HG03108 (cell line): ENCODE measurements around the gene TBX4.
"Not testable (repeated sequence)": the region's sequence is repeated elsewhere in the genome, so short reads cannot be mapped to it uniquely, and the experiment has no call there.

Experiments
- ATAC-seq: cut with Tn5 transposase; IDR thresholded peaks from one replicate; pipeline ENCODE4 v1.9.1; 2021; ENCODE audit warnings: moderate library complexity; ENCODE audit not compliant: unreplicated experiment

TBX4 gene

DNA sequence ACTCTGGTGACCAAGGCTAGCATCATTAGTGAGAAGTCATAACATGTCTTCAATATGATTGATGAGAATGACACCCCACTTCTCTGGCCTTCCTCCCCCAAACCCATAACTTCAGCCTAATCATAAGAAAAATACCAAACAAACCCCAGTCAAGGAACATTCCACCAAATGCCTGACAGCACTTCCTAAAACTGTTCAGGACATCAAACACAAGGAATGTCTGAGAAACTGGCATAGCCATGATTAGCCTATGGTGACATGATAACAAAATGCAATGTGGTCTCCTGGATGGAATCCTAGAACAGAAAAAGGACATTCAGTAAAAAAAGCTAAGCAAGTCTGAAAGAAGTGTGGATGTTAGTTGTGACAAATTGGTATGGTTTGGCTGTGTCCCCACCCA, 24.7 kb upstream of the TBX4 start:
- ATAC-seq, result no peak

DNA sequence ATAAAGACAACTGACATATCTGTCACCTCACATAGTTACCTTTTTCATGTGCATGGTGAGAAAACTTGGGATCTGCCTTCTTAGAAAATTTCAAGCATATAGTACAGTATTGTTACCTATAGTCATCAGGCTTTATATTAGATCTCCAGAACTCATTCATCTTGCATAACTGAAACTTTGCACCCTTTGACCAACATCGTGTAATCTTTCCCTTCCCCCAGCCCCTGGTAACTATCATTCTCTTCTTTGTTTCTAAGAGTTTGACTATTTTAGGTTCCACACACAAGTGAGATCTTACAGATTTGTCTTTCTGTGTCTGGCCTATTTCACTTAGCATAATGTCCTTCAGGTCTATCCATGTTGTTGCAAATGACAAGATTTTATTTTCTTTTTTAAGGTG, 22.9 kb upstream of the TBX4 start:
- no peak for ATAC-seq

DNA sequence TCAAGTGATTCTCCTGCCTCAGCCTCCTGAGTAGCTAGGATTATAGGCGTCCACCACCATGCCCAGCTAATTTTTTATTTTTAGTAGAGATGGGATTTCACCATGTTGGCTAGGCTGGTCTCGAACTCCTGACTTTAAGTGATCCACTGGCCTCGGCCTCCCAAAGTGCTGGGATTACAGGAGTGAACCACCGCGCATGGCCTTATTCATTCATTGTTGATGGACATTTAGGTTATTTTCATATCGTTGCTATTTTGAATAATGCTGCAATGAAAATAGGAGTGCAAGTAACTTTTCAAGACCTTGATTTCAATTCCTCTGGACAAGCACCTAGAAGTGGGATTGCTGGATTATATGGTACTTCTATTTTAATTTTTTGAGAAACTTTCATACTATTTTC, 22.4 kb upstream of the TBX4 start:
- ATAC-seq, result not testable (repeated sequence)

DNA sequence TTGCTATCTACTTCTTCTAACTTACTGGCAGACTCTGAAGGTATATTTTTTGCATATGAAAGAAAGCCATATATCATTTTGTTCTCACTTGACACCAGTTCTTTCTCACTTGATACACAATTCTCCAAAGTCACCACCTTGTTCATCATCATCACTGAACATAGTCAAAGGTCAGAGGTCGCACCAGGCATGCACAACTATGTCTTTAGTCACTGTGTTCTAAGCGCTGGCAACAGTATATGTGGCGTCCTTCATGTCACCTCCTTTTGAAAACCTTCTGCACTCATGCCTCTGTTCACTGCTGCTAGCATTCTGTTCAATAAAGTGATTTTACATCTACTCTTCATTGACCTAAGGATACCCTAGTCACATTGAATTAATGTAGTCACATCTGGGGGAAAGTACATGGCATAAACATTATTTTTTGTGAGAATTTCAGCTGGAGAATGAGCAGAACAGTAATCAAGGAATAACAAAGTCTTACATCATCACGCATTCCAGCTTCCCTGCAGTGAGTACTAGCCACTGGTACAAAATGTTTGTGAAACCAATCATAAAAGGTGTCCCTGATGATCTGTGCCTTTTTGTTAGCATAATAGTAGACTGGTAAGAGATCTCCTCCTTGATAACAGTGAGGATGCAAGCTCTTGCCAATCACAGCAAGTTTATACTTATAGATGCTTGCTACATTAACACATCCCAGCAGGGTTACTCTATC, 20.5 kb upstream of the TBX4 start:
- no peak for ATAC-seq

DNA sequence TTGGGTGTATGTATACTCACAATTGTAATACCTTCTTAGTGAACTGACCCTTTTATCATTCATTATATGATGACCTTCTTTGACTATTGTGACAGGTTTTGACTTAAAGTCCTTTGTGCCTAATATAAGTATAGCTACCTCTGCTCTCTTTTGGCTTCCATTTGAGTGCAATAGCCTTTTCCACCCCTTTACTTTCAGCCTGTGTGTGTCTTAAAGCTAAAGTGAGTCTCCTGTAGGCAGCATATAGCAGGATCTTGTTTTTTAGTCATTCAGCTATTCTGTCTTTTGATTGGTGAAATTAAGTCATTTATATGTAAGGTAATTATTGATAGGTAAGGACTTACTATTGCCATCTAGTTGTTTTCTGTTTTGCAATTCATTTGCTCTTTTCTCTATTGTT, 15.9 kb upstream of the TBX4 start:
- no peak for ATAC-seq

DNA sequence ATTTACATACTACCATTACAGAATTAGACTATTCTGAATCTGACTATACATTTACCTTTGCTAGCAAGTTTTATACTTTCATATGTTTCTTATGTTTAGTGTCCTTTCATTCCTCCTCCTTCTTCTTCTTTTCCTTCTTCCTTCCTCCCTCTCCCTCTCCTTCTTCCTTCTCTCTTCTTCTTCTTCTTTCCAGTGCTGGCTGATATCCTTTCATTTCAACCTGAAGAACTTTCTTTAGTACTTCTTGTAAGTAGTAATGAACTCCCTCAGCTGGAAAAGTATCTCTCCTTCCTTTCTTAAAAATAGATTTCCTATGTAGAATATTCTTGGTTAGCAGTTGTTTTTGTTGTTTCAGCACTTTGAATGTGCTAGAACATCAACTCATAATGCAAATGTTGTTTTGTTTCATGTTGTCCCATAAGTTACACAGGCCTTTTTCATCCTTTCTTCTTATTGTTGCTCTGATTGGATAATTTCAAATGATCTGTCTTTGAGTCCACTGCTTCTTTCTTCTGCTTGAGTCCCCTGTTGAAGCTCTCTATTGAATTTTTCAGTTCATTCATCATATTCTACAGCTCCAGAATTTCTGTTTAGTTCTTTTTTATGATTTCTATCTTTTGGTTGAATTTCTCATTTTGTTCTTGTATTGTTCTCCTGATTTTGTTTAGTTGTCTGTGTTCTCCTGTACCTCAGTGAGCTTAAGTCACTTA, 15.1 kb upstream of the TBX4 start:
- no peak for ATAC-seq

DNA sequence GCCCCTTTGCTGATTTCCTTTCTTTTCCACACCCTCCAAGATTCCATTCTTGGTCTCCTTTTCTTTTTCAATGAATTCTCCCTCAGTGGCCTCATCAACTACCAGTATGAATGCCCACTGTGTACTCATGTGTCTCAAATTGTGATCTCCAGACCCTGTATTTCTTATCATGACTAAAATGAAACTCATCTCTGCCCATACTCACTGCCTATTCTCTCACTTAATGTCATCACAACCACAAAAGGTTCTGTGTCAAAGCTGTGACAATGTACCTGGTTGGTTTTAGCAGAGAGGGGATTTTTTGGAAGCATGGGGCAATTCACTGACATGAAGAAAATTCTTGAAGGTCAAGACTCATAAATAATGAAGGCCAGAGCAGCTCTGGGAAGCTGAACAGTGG, 11.5 kb upstream of the TBX4 start:
- ATAC-seq, result no peak

DNA sequence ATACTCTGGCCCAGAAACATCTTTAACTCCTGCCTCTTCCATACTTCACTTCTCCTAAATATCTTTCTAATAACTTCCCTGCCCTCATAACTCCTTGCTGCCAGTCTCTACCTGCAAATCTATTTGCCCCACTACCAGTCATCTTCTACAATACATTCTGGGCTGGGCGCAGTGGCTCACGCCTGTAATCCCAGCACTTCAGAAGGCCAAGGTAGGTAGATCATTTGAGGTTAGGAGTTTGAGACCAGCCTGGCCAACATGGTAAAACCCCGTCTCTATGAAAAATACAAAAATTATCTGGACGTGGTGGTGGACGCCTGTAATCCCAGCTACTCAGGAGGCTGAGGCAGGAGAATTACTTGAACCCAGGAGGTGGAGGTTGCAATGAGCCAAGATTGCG, 10.7 kb upstream of the TBX4 start:
- ATAC-seq, result not testable (repeated sequence)

DNA sequence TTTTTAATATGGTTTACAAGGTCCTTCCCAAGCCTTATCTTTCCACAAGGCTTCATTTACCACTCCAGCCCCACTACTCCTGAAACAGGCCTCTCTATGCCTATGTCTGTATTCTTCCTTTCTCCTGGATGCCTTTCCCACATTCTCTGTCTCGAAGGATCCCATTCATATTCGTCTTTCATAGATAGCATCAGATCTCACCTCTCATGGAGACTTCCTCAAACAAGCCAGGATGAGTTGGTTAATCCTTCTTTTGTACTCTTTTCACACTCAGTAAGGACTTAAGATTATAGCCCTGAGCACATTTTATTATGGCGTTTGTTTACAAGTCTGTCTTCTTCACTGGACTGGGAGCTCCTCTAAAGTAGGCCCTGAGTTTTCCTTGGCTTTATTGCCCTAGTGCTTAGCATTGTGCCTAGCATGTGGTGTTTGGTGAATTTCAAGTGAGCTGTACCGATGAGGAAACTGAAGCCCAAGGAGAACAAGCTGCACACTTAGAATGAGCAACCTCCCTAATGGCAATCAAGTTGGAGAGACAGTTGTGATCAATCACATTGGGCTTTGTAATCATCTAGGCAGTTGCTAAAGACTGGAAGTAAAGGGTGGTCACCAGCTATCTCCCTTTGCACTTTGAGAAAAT, 10.0 kb upstream of the TBX4 start:
- ATAC-seq, result no peak

DNA sequence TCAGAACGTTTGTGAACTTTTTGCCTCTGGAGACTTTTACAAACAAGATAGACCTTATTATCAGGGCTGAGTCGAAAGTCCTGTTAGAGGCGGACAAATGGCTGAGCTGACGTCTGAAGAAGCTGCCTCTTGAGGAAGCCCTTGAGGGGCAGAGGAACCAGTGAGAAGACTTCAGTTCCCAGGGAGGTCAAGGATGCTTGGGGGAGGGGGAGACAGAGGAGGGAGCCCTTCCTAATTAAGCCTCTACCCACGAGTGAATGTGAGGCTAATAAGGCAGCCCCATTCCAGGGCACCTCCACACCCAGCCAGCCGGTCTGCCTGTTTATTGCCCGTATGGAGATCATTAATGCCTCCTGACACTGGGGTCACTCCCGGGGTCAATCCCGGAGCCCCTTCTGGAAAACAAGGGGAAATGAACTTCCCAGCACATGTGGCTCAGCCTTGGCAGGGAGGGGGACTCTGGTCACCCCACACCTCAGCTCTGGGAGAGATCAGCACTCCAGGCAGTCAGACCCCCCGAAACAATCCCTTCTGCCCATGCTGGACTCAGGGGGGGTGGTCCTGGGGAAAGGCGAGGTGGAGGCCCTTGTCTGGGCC, 9.2 kb upstream of the TBX4 start:
- no peak for ATAC-seq

DNA sequence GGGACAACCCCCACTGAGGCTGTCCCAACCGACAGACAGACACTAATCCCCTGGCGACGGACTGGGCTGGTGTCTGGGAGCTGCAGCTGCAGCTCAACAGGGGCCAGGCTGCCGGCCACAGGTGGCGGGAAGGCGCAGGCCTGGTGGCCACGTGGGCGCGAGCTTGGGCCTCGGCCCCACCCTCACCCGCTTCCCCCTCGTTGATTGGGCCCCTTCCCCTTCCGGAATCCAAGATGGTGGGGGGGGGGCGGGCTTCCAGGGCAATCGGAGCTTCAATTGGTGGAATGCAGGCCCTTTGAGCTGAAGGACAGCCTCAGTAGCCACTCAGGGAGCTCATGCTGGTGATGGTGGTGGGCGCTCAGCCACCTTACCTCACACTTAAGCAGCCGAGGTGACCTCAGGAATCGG, 8.7 kb upstream of the TBX4 start:
- no peak for ATAC-seq

DNA sequence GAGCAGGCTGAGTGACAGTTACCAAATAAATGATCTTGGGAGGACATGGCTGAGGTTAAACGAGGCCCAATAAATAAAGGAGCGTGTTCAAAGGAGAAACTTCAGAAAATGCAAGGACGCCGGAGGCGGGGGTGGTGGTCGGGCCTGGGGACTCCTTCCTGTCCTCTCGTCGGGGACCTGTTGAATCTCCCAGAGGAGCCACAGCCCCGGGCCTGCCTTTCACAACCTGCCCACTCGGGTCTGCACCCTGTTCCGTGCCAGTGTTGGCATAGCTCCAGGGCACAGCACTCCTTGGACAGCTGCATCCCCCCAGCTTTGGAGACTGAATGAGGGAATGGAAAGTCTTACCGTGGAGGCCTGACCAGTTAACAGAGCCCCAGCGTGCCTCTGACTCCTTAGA, 8.1 kb upstream of the TBX4 start:
- no peak for ATAC-seq

DNA sequence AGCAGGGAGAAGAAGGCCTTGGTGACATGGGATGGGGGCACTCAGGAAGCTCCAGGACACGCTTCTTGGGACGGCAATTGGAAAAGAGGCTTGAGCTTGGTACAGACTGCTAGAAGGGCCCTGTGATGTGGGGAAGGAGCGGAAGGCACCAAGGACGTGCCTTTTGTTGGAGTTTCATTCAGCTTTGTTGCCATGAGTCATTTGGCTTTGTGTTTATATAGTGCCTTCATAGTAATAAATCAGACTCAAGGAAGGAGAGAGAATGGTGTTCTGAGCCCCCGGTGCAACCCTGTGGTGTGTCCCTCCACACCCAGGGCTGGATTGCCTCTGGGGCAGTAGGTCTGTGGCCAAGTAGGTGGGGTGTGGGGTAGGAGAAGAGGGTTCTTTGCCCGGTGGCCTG, 7.4 kb upstream of the TBX4 start:
- ATAC-seq, result no peak

DNA sequence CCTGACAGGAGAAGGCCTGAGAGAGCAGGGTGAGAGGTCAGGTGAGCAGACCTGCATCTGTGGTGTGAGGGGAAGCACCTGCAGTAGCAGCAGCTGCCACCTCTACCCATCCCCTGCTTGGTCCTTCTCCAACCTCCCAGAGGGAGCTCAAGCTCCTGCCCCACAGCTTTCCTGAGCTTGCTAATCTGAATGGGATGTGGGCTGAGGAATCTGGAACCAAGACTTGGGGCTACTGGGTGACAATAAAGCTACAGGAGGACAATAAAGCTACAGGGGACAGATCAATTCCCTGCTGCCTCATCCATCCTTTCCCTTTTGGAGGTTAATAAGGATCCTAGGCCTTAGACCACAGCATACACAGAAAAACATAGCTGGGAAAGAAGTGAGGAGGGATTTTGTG, 4.9 kb upstream of the TBX4 start:
- no peak for ATAC-seq

DNA sequence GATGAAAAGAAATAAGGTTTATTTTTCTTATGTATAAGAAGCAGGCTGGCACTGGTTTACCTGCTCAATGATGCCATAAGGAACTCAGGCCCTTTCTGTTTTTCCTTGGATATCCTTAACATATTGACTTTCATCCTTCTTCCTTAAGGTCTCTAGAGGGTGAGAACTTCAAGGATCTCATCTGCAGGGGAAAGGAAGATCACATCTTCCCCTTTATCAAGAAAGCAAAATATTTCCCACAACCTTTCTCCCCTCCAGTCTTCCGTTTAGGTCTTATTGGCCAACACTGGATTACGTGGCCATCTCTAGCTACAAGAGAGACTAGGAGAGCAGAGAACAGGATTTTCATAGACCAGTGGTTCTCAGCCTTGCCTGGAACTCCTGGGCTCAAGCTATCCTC, 4.2 kb upstream of the TBX4 start:
- no peak for ATAC-seq

DNA sequence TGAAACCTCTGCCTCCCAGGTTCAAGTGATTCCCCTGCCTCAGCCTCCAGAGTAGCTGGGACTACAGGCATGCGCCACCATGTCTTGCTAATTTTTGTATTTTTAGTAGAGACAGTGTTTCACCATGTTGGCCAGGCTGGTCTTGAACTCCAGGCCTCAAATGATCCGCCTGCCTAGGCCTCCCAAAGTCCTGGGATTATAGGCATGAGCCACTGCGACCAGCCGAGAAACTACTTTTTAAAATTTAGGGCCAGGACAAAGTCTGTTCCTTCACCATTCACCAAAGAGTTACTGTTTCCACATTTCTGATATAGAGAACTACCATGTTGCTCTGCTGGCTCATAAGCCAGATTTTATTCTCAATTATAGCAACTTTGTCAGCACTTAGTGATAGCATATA, 3.1 kb upstream of the TBX4 start:
- ATAC-seq, result not testable (repeated sequence)

DNA sequence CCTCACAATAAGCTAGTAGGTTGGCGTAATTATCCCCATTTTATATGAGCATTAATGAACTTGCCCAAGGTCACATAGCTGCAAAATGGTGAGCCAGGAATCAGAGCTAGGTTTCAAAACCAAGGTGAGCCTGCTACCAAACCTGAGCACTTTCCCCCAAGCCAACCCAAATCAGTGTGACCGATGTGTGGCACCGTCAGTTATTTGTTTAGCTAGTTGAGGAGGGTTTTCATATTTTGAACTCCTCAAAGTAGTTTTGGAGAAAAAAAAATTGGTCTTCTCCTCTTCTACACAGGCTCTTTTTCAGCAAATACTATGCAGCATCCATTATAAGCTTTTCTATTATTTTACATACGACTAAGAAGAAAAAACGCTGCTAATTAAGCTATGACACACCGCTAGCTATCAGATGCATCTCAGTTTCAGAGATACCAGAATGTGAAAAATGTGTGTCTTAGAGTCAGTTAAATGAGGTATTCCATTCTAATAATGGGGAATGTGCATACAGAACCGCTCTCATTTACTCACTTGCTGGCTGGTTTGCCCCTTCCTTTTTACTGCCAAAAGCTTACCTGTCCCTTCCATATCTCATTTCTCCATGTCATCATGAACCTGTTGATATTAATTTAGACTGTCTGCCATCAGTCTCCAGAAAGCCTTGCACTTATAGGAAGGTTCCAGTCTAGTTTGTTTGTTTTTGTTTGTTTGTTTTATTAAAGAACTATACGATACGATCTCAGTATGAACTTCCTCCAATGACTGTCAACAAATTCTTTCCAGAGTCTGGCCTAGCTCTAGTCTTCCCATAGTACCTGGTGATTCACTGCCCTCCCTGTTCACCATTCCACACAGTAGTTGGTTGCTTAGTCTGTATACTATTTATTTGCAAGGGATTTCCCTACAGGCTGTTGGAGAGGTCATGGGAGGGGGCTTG, 2.2 kb upstream of the TBX4 start:
- ATAC-seq, result no peak

DNA sequence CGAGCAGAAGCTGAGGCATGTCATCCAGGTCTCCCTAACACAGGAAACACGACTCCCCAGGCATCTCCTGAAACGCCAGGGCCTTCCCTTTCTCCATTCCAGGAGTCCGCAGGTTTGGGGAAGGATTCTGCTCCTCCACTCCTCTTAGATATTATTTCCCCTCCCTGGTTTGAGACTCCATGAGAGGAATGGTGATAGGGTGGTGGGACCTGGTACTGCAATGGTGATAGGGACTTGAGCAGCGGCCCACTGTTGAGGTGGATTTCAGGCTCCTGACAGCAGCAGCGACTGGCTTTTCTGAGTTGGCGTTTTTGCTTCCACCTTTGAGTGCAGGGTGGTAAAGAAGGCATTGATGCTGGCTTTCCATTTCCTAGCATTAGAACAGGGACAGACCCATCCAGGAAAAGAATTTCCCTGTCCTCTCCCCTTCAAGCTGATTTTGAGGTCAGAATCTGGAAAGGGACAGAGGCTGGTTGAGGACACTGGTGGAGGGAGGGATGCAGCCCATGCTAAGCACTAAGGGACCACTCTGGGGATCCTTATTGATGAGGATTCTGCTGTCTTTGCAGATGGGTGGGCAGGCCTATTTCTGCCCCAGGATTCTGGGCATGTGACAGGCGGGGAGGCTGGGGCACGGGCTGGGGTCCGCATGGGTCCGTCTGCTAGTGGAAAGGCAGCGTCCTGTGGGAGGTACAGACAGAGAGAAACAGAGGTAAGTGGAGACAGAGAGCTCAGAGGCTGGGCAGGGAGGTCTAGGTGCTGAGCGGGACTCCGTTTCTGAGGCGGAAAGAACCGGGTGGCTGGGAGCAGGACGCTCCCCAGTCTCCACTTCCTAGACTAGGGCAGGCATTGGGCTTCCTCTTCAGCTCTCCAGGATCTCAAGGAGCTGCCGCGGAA, 1.3 kb upstream of the TBX4 start:
- ATAC-seq, result no peak

DNA sequence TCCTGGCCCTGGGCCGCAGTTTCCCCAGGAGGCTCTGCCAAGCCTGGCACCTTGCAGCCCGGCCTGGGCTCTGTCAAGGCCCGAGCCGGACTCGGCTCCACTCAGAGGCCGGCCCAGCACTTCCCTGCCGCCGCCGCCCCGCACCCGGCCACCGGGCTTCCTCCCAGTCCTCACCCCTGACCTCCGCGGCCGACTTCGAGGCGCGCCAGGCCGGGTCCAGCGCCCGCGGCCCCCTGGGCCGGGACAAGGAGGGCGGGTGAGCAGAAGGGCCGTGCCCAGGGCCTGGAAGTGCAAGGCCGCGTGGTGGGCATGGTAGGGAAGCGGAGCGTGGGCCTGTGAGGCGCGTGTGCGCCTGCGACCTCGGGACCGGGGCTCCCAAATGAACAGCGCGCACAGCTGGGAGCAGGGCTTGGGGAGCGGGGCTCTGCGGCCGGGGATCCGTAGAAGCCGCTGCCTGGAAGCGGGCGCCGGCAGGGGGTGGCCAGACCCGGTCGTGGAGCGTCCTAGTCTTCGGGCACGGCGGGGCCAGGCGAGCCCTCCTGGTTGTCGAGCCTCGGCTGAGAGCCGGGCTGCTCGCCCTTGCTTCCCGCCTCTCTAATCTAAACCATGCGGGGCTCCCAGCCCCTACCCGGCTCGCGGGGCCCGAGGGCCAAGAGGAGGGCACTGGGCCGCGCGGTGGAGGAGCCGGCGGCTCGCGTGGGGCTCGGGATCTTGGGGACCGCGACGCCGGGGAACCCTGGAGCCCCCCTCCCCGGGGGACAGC, 503 bp upstream of the TBX4 start:
- ATAC-seq, result no peak
